GM23338 (cell line): ENCODE data around the gene NKRF. TPM values are rescaled to one million over a fixed set of nuclear protein-coding genes. Genes with fewer than 3 reads are reported as not detected.

Experiments used
- ATAC-seq: fragments of 200-7000 bp; cut with Tn5 transposase; 3 replicates; pipeline ENCODE4 v1.9.1; 2020
- DNase-seq: peaks from one replicate; pipeline ENCODE4 v3.0.0-alpha.2; 2015; ENCODE audit warnings: low spot score
- H2AFZ ChIP-seq: fragments of 200-600 bp; sonication (generic); 2 replicates; pipeline ENCODE4 v1.8.0; 2016; ENCODE audit warnings: antibody characterized with exemption, mild to moderate bottlenecking, moderate library complexity
- H3F3A ChIP-seq: fragments of 200-600 bp; sonication (generic); replicated peaks from 2 replicates; pipeline ENCODE4 v1.8.0; 2017; ENCODE audit warnings: antibody characterized with exemption, mixed run types, low read depth
- H3K27ac ChIP-seq: fragments of 200-600 bp; sonication (generic); 2 replicates; pipeline ENCODE4 v1.6.1; 2016; ENCODE audit warnings: low read depth
- H3K27me3 ChIP-seq: fragments of 200-600 bp; sonication (generic); 2 replicates; pipeline ENCODE4 v1.8.0; 2016; ENCODE audit warnings: mild to moderate bottlenecking, mixed run types, moderate library complexity; ENCODE audit not compliant: insufficient read depth
- H3K36me3 ChIP-seq: fragments of 200-600 bp; sonication (generic); 2 replicates; pipeline ENCODE4 v1.8.0; 2016; ENCODE audit warnings: mild to moderate bottlenecking; ENCODE audit not compliant: insufficient read depth
- H3K4me1 ChIP-seq: fragments of 200-600 bp; sonication (generic); 2 replicates; pipeline ENCODE4 v1.8.0; 2016; ENCODE audit warnings: mild to moderate bottlenecking, moderate library complexity; ENCODE audit not compliant: insufficient read depth
- H3K4me2 ChIP-seq: fragments of 200-600 bp; sonication (generic); 2 replicates; pipeline ENCODE4 v1.7.1; 2017; ENCODE audit warnings: mixed run types
- H3K4me3 ChIP-seq: fragments of 200-600 bp; sonication (generic); 2 replicates; pipeline ENCODE4 v1.6.1; 2016; ENCODE audit warnings: mixed run types
- H3K79me2 ChIP-seq: fragments of 200-600 bp; sonication (generic); replicated peaks from 2 replicates; pipeline ENCODE4 v1.8.0; 2017; ENCODE audit warnings: mild to moderate bottlenecking; ENCODE audit not compliant: insufficient read depth
- H3K9me2 ChIP-seq: fragments of 200-600 bp; sonication (generic); 2 replicates; pipeline ENCODE4 v1.8.0; 2017; ENCODE audit not compliant: insufficient read depth
- H4K20me1 ChIP-seq: fragments of 200-600 bp; sonication (generic); replicated peaks from 2 replicates; pipeline ENCODE4 v1.8.0; 2017; ENCODE audit warnings: mild to moderate bottlenecking; ENCODE audit not compliant: insufficient read depth
- H3K27ac Mint-ChIP-seq: 2 replicates; pipeline ENCODE4 v1.8.0; 2020; ENCODE audit warnings: inconsistent platforms, mild to moderate bottlenecking, moderate library complexity, mixed read lengths
- H3K27me3 Mint-ChIP-seq: 3 replicates; pipeline ENCODE4 v1.8.0; 2022; ENCODE audit warnings: low read depth, mild to moderate bottlenecking, moderate library complexity, mixed read lengths, inconsistent platforms; ENCODE audit not compliant: insufficient read depth, poor library complexity
- H3K36me3 Mint-ChIP-seq: 3 replicates; pipeline ENCODE4 v1.8.0; 2021; ENCODE audit warnings: low read depth, mild to moderate bottlenecking, inconsistent platforms, moderate library complexity, mixed read lengths
- H3K4me1 Mint-ChIP-seq: 3 replicates; pipeline ENCODE4 v1.8.0; 2020; ENCODE audit warnings: mild to moderate bottlenecking, inconsistent platforms, mixed read lengths
- H3K4me3 Mint-ChIP-seq: 3 replicates; pipeline ENCODE4 v1.8.0; 2021; ENCODE audit warnings: moderate library complexity, mild to moderate bottlenecking, inconsistent platforms, mixed read lengths
- H3K9me3 Mint-ChIP-seq: 3 replicates; pipeline ENCODE4 v1.8.0; 2020; ENCODE audit warnings: moderate library complexity, mild to moderate bottlenecking, inconsistent platforms, mixed read lengths
- EZH2 ChIP-seq: fragments of 200-600 bp; sonication (generic); IDR thresholded peaks from one replicate; pipeline ENCODE4 v1.8.0; 2017; ENCODE audit warnings: antibody characterized with exemption, mild to moderate bottlenecking, low read depth; ENCODE audit not compliant: unreplicated experiment
- EZH2phosphoT487 ChIP-seq: fragments of 200-600 bp; sonication (generic); IDR thresholded peaks from one replicate; pipeline ENCODE4 v1.8.1; 2018; ENCODE audit warnings: antibody characterized with exemption; ENCODE audit not compliant: unreplicated experiment
- JUNB ChIP-seq: IDR thresholded peaks from one replicate; pipeline ENCODE4 v1.6.1; 2016; ENCODE audit warnings: antibody characterized with exemption; ENCODE audit not compliant: unreplicated experiment
- NANOG ChIP-seq: IDR thresholded peaks from 2 replicates; pipeline ENCODE4 v1.6.1; 2016; ENCODE audit warnings: antibody characterized with exemption, borderline replicate concordance
- REST ChIP-seq: IDR thresholded peaks from one replicate; pipeline ENCODE4 v1.6.1; 2018; ENCODE audit warnings: antibody characterized with exemption; ENCODE audit not compliant: unreplicated experiment
- STAT1 ChIP-seq: IDR thresholded peaks from one replicate; pipeline ENCODE4 v1.6.1; 2016; ENCODE audit warnings: antibody characterized with exemption; ENCODE audit not compliant: unreplicated experiment
- ZNF331 ChIP-seq: fragments of 250-450 bp; sonication (Bioruptor Pico); IDR thresholded peaks from 2 replicates; pipeline ENCODE4 v1.5.0; 2020; ENCODE audit warnings: low read depth, mild to moderate bottlenecking, moderate library complexity
- ZNF462 ChIP-seq: fragments of 250-450 bp; sonication (Bioruptor Pico); IDR thresholded peaks from 2 replicates; pipeline ENCODE4 v1.5.0; 2020; ENCODE audit warnings: mild to moderate bottlenecking, moderate library complexity
- polyA plus RNA-seq: library from polyadenylated mRNA; unstranded; fragments of >200 nt; fragmentation: Nextera tagmentation; extraction: Ambion mirVana; gene quantifications from 2 replicates; pipeline ENCODE4 v1.2.1, GENCODE V29; 2016
- total RNA-seq: library from RNA; depleted of rRNA; stranded (reverse); fragments of >200 nt; shearing (Covaris generic); gene quantifications from 2 replicates; pipeline ENCODE4 v1.2.3, GENCODE V29; 2014
- TF ChIP-seq, protein P1 (sequence below): IDR thresholded peaks from 2 replicates; pipeline ENCODE4 v1.6.1; 2016; ENCODE audit warnings: antibody characterized with exemption

Gene NKRF
- total and polyA plus RNA-seq, 2 experiments from 2014 or later, result 6.8 to 11.6 TPM

- Histone ChIP-seq H3F3A (no peaks in the 10 kb centered on the region), H3K4me1 (peaks cover 27% of the 10 kb centered on the region), H3K27me3 (no peaks in the 10 kb centered on the region), H3K9me2 (no peaks in the 10 kb centered on the region), H2AFZ (no peak overlapping the region), H3K27ac (no peak overlapping the region), H3K79me2 (no peaks in the 10 kb centered on the region), H4K20me1 (no peaks in the 10 kb centered on the region), H3K36me3 (no peaks in the 10 kb centered on the region), H3K4me2 (peak overlapping the region; percentile 63), H3K4me3 (no peak overlapping the region)
- ATAC-seq (no peak), DNase-seq (no peak)
- Mint-ChIP-seq H3K36me3 (no peaks in the 10 kb centered on the region), H3K27ac (no peak overlapping the region), H3K4me1 (peaks cover 40% of the 10 kb centered on the region), H3K27me3 (peaks cover 3% of the 10 kb centered on the region), H3K4me3 (no peak overlapping the region), H3K9me3 (no peaks in the 10 kb centered on the region)
- TF ChIP-seq JUNB, result no peak
- no peak for TF ChIP-seq EZH2phosphoT487
- no peak for TF ChIP-seq ZNF462 (CRISPR knock-in tag)
- no peak for TF ChIP-seq NANOG
- no peak for TF ChIP-seq EZH2
- TF ChIP-seq REST, result no peak
- TF ChIP-seq, protein P1, sequence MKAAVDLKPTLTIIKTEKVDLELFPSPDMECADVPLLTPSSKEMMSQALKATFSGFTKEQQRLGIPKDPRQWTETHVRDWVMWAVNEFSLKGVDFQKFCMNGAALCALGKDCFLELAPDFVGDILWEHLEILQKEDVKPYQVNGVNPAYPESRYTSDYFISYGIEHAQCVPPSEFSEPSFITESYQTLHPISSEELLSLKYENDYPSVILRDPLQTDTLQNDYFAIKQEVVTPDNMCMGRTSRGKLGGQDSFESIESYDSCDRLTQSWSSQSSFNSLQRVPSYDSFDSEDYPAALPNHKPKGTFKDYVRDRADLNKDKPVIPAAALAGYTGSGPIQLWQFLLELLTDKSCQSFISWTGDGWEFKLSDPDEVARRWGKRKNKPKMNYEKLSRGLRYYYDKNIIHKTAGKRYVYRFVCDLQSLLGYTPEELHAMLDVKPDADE, result no peak
- no peak for TF ChIP-seq ZNF331 (CRISPR knock-in tag)
- no peak for TF ChIP-seq STAT1
Measured at GRCh38 chrX:119618439-119618838, 12.2 kb upstream of the NKRF start.
